Endothelial cell (in vitro differentiated cells): ENCODE measurements around the gene ANKS1B. TPM values are rescaled to one million over a fixed set of nuclear protein-coding genes. Genes with fewer than 3 reads are reported as not detected.

Experiments used
- DNase-seq: peaks from one replicate; pipeline ENCODE4 v3.0.0; 2021; ENCODE audit warnings: low spot score
- H3K27ac Mint-ChIP-seq: one replicate; pipeline ENCODE4 v1.8.0; 2021; ENCODE audit warnings: mixed read lengths, inconsistent platforms; ENCODE audit not compliant: unreplicated experiment
- H3K27me3 Mint-ChIP-seq: one replicate; pipeline ENCODE4 v1.8.0; 2021; ENCODE audit warnings: mild to moderate bottlenecking, moderate library complexity, mixed read lengths, inconsistent platforms; ENCODE audit not compliant: unreplicated experiment
- H3K36me3 Mint-ChIP-seq: one replicate; pipeline ENCODE4 v1.8.0; 2021; ENCODE audit warnings: mild to moderate bottlenecking, low read depth, mixed read lengths, inconsistent platforms; ENCODE audit not compliant: unreplicated experiment
- H3K4me1 Mint-ChIP-seq: one replicate; pipeline ENCODE4 v1.8.0; 2021; ENCODE audit warnings: mild to moderate bottlenecking, mixed read lengths, inconsistent platforms; ENCODE audit not compliant: unreplicated experiment
- H3K4me3 Mint-ChIP-seq: one replicate; pipeline ENCODE4 v1.8.0; 2021; ENCODE audit warnings: mild to moderate bottlenecking, mixed read lengths, inconsistent platforms; ENCODE audit not compliant: unreplicated experiment
- H3K9me3 Mint-ChIP-seq: one replicate; pipeline ENCODE4 v1.8.0; 2021; ENCODE audit warnings: mixed read lengths, inconsistent platforms; ENCODE audit not compliant: unreplicated experiment
- total RNA-seq: library from RNA; stranded (reverse); fragmentation: NEBNext Ultra II Directional; extraction: Animal tissue kit (Norgen Biotek cat#: 25700); gene quantifications from one replicate; pipeline ENCODE4 v1.2.1, GENCODE V29; 2021; ENCODE audit not compliant: unreplicated experiment
- TF ChIP-seq, protein P1 (sequence below): fragments of 200-600 bp; sonication (generic); IDR thresholded peaks from one replicate; pipeline ENCODE4 v1.5.0; 2021; ENCODE audit warnings: antibody characterized with exemption; ENCODE audit not compliant: unreplicated experiment

The ANKS1B gene
- total RNA-seq, 1 donor from 2014 or later, result 2.6 TPM

DNA sequence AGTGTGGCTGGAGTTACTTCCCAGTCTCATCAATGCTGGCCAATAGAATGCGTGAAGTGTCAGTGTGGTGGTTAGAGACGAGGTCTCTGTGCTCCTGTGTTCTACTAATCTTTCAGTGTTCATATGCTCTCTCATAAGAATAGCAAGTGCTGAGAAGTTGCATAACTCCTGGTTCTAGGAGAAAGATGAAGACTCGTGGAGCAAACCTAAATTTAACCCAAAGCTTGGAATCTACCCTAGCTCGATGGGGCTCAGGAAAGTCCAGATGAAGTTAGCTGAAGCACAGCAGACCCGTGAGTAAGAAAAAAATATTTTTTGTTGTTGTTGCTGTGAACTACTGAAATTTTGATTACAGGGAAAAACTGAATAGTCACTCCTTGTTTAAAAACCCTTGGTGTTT lies 927.1 kb downstream of the ANKS1B start:
- Mint-ChIP-seq H3K27me3 (peaks cover 2% of the 10 kb centered on the region), H3K9me3 (no peaks in the 10 kb centered on the region), H3K36me3 (no peaks in the 10 kb centered on the region), H3K4me1 (no peaks in the 10 kb centered on the region), H3K27ac (no peak overlapping the region), H3K4me3 (no peak overlapping the region)
- no peak for DNase-seq
- TF ChIP-seq, protein P1, sequence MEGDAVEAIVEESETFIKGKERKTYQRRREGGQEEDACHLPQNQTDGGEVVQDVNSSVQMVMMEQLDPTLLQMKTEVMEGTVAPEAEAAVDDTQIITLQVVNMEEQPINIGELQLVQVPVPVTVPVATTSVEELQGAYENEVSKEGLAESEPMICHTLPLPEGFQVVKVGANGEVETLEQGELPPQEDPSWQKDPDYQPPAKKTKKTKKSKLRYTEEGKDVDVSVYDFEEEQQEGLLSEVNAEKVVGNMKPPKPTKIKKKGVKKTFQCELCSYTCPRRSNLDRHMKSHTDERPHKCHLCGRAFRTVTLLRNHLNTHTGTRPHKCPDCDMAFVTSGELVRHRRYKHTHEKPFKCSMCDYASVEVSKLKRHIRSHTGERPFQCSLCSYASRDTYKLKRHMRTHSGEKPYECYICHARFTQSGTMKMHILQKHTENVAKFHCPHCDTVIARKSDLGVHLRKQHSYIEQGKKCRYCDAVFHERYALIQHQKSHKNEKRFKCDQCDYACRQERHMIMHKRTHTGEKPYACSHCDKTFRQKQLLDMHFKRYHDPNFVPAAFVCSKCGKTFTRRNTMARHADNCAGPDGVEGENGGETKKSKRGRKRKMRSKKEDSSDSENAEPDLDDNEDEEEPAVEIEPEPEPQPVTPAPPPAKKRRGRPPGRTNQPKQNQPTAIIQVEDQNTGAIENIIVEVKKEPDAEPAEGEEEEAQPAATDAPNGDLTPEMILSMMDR, result no peak

DNA sequence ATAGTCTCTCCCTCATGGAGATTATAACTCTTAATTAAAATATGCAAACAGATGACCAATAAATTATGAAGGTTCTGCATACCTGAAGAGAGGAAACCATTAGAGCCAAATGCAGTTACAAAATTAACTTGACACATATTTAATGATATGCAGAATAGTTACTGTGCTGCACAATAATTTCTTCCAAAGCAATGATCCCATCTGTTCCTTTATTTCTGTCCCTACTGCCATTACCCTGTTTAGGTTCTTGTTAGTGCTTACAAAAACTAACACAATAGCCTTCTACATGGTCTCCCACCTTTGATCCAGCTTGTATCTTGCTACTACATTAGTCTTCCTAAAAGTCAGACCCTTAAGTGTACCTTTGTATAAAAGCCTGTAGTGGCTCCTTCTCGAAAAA lies 928.5 kb downstream of the ANKS1B start:
- Mint-ChIP-seq H3K4me1 (no peaks in the 10 kb centered on the region), H3K36me3 (no peaks in the 10 kb centered on the region), H3K27ac (no peak overlapping the region), H3K9me3 (no peaks in the 10 kb centered on the region), H3K27me3 (no peaks in the 10 kb centered on the region), H3K4me3 (no peak overlapping the region)
- no peak for DNase-seq
- TF ChIP-seq, protein P1, result no peak

DNA sequence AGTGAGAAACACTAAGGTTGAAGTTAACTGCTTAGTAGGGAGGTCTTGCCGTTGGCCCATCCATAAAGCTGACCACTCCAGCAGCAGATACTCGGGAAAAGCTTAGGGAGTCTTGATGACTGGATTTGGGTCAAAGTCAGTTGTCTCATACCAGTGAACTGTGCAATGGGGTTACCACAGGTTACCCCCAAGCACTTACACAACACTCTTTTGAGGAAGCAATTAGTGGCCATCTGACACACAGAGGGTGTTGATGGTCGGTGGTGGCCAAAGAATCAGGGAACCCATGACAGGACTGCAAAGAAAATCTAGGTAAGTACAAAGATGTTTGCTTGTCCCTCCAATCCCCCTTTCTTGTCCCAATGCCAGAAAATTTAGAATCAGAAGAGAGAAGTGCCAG lies 929.4 kb downstream of the ANKS1B start:
- no peak for DNase-seq
- no peak overlapping the region for H3K27ac Mint-ChIP-seq
- TF ChIP-seq, protein P1, result no peak
- H3K36me3 Mint-ChIP-seq, result no peaks in the 10 kb centered on the region
- no peak overlapping the region for H3K4me3 Mint-ChIP-seq
- H3K4me1 Mint-ChIP-seq, result no peaks in the 10 kb centered on the region
- H3K27me3 Mint-ChIP-seq, result no peaks in the 10 kb centered on the region
- H3K9me3 Mint-ChIP-seq, result no peaks in the 10 kb centered on the region

DNA sequence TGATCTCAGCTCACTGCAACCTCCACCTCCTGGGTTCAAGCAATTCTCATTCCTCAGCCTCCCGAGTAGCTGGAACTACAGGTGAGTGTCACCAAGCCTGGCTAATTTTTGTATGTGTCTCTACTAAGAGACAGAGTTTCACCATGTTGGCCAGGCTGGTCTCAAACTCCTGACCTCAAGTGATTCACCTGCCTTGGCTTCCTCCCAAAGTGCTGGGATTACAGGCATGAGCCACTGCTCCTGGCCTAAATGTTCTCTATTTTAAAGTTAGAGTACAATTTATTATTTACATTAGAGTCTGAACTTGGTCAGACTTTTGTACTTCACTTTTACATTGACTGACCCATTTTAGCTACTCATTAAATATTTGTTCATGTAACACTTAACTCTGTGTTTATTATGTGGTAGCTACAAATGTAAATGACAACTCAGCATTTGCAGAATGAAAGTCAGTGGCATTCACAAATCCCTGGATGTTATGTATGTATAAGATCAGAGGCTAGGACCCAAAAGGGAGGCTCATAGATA lies 930.1 kb downstream of the ANKS1B start:
- H3K27me3 Mint-ChIP-seq, result no peaks in the 10 kb centered on the region
- H3K9me3 Mint-ChIP-seq, result no peaks in the 10 kb centered on the region
- TF ChIP-seq, protein P1, result no peak
- H3K27ac Mint-ChIP-seq, result no peak overlapping the region
- no peak overlapping the region for H3K4me3 Mint-ChIP-seq
- H3K4me1 Mint-ChIP-seq, result no peaks in the 10 kb centered on the region
- DNase-seq, result no peak
- H3K36me3 Mint-ChIP-seq, result no peaks in the 10 kb centered on the region

DNA sequence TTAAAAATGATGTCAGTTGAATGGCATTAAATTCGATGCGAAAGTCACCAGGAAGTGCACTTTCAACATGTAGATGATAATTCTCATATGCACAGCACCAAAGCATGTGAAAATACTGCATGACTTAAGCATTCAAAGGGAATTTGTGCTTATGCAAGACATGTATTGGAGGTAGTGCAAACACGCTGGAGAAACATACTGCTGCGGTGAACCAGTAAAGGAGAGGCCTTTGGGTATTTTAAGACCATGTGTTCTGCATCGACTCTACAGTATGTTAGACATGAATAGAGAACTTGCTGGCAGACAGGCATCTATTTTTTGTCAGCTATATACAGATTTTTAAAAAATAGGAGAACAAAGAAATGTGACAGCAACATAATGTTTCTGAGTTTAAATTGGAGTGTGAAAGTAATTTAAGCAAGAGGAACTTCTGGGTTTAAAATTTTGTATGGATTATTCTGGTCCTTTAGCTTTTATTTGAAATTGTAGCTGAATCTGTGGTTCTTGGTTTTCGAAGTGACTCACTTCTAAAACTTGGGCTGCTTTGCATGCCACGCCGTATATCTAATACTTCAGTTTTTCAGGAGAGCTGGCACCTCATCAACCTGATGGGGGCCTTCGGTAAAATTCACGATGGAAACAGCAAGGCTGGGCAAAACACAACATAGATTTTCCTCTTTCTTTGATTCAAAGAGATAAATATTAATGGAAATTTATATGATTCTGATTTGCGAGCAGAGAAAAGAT lies 930.9 kb downstream of the ANKS1B start:
- Mint-ChIP-seq H3K27me3 (no peaks in the 10 kb centered on the region), H3K27ac (no peak overlapping the region), H3K4me3 (no peak overlapping the region)

More for the DNA sequence above, 930.9 kb downstream of the ANKS1B start:
- Mint-ChIP-seq H3K36me3 (no peaks in the 10 kb centered on the region), H3K9me3 (no peaks in the 10 kb centered on the region), H3K4me1 (no peaks in the 10 kb centered on the region)
- TF ChIP-seq, protein P1, result no peak
- no peak for DNase-seq
